MV-4-11 (cell line): ENCODE results near the gene CTNNA2.

Source experiments
- DNase-seq: peaks from one replicate; lab custom pipeline; 2025; lab: John Stamatoyannopoulos, UW

The CTNNA2 gene

GRCh38 chr2:79512442-79513401 lies at the start of gene CTNNA2:
Gene CTNNA2 (plus strand): TSS chr2:79513051.
- DNase-seq = no peak

DNA sequence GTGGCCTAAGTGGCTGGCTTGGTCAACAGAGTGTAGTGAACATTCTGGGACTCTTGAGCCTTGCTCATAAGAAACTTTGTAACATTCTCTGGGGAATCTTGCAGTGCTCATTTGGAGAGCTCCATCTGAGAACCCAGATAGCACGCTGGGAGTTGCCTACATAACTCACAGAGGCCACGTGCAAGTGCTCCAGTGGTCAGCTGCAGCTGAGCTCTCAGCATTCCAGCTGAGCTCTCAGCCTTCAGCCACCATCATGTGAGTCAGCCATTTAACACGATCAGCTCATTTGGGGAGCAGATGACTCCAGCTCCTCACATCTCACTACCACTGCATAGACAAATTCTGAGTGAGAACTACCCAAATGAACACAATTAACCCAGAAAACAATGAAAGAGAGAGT lies 25.5 kb upstream of the CTNNA2 start:
- no peak for DNase-seq

GRCh38 chr2:79511320-79511951 lies 1.4 kb upstream of the CTNNA2 start:
- DNase-seq = peak; percentile 16

- no peak for DNase-seq
These were observed 860 bp downstream of the CTNNA2 start for GRCh38 chr2:79513711-79514110.

DNA sequence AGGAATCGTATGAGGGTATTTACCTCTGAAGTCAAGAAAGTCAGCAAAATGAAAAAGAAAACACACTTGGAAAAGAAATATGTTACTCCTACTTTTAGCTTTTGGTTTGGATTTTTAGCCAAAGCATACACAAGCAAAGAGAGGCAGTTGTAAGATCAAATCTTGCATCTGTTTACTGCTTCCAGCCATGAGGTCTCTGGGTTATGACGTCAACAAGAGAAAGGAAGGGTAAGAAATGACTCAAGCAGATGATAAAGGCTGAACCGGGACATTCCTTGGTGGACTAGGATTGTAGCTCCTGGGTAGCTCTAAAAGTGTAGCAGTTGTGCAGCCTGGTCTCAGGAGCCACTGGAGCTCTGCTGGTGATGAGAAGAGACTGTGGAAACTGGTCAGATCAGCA lies 16.8 kb downstream of the CTNNA2 start:
- no peak for DNase-seq

DNA sequence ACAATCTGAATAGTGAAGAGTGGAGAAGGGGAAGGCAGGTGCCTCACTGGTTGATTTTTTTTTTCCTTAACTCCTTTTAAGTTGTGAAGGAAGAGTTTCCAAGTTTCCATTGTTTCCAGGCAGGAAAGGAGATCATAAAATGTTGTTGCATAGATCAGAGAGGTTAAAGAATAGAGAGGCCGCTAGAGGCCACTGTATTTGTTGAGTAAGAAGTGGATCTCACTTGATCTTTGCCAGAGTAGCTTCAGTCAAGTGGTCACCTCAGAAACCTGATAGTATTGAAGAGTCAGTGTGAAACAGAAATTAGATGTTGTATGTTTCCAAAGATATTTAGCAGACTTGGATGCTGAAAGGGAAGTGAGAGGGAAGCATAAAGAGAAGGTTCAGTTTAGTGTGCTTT lies 17.6 kb downstream of the CTNNA2 start:
- DNase-seq = no peak

GRCh38 chr2:79547568-79547967 lies 34.7 kb downstream of the CTNNA2 start:
- DNase-seq = no peak

DNA sequence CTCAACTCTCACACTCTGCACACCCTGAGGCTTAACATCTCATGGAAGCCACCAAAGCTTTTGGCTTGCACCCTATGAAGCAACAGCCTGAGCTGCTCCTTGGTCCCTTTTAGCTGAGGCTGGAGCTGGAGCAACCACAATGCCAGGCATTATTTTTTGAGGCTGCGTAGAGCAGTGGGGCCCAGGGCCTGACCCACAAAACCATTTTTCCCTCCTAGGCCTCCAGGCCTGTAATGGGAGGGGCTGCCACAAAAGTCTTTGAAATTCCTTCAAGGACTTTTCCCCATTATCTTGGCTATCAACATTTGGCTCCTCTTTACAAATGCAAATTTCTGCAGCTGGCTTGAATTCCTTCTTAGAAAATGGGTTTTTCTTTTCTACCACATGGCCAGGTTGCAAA lies 39.8 kb downstream of the CTNNA2 start:
- no peak for DNase-seq

DNA sequence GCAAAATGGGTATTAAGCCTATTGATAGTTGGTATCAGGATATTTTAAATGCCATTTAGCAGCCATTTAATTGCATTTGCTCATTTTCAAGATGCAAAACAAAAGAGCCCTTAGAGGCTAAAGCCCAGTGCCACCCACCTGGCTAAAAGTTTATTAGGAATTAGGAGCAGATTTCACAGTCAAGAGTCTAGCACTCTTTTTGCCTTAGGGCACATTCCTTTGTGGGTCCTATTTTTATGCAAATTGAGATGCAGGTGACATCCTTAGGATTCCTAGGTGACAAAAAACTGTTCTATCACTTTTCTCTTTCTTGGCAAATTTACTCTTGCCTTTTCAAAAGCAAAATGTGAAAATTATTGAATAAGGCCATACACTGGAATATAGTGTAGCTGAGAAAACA lies 42.0 kb downstream of the CTNNA2 start:
- DNase-seq = no peak

GRCh38 chr2:79564065-79564464 lies 51.2 kb downstream of the CTNNA2 start:
- no peak for DNase-seq

- DNase-seq = no peak
These were observed 56.2 kb downstream of the CTNNA2 start for GRCh38 chr2:79569048-79569447.

DNA sequence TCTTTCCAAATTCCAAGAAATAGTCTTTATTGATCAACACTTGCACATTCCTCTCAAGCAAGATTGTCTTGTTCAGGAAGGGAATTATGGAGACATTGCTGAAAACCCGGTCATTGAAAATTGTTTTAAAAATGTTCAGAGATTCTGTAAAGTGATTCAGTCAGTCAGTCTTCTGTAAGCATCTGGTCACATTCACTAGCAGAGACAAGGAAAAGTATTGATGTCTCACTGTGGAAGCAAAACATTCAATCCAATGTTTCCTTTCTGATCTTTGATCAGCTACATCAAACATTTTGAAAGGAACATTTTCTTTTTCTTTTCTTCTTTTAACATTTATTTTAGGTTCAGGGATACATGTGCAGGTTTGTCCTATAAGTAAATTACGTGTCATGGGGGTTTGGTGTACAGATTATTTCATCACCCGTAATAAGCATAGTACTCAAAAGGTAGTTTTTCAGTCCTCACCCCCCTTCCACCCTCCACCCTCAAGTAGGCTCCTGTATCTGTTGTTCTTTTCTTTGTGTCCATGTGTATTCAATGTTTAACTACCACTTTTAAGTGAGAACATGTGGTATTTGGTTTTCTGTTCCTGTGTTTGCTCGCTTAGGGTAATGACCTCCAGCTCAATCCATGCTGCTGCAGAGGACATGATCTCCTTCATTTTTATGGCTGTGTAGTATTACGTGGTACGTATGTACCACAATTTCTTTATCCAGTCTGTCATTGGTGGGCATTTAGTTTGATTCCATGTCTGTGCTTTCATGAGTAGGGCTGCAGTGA lies 61.2 kb downstream of the CTNNA2 start:
- no peak for DNase-seq

DNA sequence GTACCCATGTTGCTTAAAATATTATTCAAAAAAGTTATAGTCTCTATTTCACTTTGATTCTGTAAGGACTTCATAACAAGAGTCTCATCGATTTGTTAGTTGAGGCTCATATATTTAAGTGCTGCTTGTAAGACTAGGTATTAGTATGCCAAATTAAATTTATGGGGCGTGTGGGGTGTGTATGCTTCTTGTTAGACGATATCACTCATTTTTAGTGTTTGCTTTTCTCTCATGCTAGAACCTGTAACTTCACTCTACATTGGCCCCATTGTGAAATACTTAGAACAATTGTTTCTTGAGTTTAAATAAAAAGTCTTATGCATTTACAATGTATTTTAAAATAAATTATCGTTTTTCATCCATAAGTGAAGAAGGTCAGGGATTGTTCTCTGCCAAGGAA lies 63.6 kb downstream of the CTNNA2 start:
- no peak for DNase-seq

- no peak for DNase-seq
These were observed 66.1 kb downstream of the CTNNA2 start for GRCh38 chr2:79578952-79579351.

DNA sequence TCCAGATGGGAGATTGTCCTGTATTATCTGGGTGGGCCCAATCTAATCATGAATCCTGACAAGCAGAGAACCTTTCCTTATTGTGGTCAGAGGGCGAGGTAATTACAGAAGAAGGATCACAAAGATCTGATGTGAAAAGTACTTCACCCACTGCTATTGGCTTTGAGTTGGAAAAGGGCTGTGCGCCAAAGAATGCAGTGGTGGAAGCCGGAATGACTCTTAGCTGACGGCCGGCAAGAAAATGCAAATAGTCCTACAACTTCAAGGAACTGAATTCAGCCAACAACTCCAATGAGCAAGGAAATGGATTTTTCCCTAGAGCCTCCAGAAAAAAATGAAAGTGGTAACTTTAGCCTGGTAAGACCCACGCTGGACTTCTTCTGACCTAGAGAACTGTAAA lies 67.3 kb downstream of the CTNNA2 start:
- no peak for DNase-seq

DNA sequence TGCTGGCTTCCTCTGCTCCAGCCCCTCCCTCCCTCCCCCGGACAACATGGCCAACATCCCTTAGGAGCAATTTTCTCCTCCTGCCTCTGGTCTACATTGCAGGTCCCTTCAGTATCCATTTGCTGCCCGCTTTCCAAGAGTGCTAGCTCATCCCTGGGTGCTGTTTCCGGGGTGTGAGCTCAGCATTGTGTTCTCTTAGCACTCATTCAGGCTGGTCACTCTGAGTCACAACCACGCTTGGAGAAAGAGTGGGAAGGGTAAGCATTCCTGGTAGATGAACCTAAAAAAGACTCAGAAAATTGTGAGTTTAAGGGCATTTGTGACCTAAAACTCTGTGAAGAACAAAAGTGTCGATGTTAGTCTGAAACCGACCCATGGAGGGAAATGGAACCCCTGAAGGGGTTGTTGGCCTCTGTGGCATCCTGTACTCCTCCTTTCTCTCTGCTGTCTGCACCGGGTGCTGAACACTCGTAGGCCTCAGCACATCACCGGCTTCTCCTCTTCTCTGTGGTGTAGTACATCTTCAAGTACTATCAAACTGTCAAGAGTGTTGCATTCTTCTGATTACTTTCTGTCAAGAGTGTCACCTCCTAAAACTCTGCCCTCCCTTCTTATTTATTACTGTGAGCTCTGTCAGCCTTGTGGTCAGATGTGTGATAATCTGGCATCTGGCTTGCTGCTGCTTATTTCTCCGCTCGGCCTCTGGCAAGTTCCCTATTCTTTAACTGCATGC lies 73.0 kb downstream of the CTNNA2 start:
- DNase-seq = peak; percentile 7

- no peak for DNase-seq
These were observed 78.4 kb downstream of the CTNNA2 start for GRCh38 chr2:79591281-79591680.

- DNase-seq = no peak
These were observed 80.5 kb downstream of the CTNNA2 start for GRCh38 chr2:79593237-79593867.

DNA sequence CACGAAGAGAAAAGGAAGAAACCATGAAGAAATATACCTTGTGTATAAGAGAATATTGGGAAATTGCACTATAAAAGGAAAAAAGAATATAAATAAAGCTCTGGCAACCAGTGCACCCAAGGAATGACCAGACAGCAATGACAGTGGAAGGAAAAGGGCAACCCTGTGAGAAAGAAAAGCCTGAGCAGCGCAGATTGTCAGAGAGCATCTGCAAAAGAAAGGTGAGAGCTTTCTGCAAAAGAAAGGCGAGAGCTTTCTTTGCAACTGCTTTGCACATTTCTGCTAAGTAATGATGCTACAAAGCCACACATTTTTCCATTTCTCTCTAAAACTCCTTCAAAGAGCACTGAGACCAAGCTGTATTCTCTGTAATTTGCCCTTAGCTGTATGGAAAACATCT lies 83.6 kb downstream of the CTNNA2 start:
- no peak for DNase-seq

DNA sequence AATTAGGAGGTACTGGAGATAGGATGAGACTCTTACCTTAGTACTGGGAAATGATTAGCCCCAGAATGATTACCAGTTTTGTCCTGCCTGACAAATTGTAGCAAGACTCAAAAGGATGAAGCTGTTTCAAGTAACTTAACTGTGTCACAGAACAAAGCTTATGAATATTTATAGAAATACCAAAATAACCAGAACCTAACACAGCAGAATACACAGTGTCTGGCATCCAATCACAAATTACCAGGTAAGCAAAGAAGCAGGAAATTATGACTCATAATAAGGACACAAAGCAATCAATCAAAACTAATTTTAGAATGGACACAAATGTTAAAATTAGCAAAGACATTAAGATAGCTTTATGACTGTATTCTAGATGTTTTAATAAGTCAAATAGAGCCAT lies 91.9 kb downstream of the CTNNA2 start:
- no peak for DNase-seq

DNA sequence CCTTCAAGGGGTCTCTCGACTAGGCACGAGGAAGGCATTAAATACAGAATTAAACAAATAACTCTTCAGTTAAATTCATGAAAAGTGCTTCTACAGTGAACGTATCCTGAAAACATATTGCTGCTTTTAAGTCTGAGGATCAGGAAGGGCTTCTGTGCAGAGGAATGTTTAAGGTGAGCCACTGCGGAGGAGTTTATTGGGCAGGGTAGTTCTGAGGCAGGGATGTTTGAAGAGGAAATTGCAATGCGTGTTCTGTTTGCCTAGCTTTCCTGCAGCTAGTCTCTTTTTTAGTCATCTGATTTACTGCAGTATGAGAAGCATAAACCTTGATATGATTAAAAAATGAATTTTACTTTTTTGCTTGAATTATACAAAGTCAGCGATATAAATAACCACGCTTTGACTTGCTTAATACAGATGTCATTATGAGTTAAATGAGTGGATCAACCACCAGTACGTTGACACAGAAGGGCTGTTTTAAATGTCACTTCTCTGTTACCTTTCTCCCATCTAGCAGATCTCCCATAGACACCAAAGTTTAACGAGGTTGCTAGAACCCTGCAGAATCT lies 98.7 kb downstream of the CTNNA2 start:
- no peak for DNase-seq
